Body of pancreas (tissue), 4 donors: ENCODE results near the gene HES6.

Experiments
- CTCF ChIP-seq, 7 experiments: fragments of 450-650 bp in 4 of 7; fragments of 200-600 bp in 3 of 7; sonication (generic) in 3 of 7; IDR thresholded peaks; one replicate each; pipeline ENCODE4 v1.5.1; 2016 to 2019; ENCODE audit warnings: antibody characterized with exemption in 7 of 7
- POLR2A ChIP-seq, 3 donors: fragments of 450-650 bp; IDR thresholded peaks; one replicate each; pipeline ENCODE4 v1.6.1; 2016; ENCODE audit warnings: antibody characterized with exemption in 3 of 3, mild to moderate bottlenecking in 2 of 3

- TF ChIP-seq POLR2A (IDR thresholded peaks at IDR 0.05): no peak
- no peak for TF ChIP-seq CTCF (IDR thresholded peaks at IDR 0.05)
These were observed 15.3 kb downstream of the HES6 start for GRCh38 chr2:238224356-238225035.
